H1 (cell line): ENCODE data around the gene CHD9NB. TPM values are rescaled to one million over a fixed set of nuclear protein-coding genes. Genes with fewer than 3 reads are reported as not detected.

Source experiments
- KDM4A ChIP-seq: IDR thresholded peaks from one replicate; pipeline ENCODE4 v1.7.1; 2012; ENCODE audit warnings: low read depth, mild to moderate bottlenecking, moderate library complexity, low read length, inconsistent platforms; ENCODE audit not compliant: severe bottlenecking
- polyA plus RNA-seq, 7 experiments: library from polyadenylated mRNA; depleted of rRNA in 3 of 7; stranded (reverse) in 5 of 7; unstranded in 2 of 7; fragments of >200 nt in 5 of 7; fragments of 200-250 nt in 2 of 7; gene quantifications; 1 replicate in 5 of 7; 2 replicates in 1 of 7; 4 replicates in 1 of 7; pipeline versions ENCODE4 v1.2.1 to v1.2.3, GENCODE V29; 2011 to 2013; ENCODE audit warnings: missing spikeins in 2 of 7, mixed read lengths in 2 of 7
- total RNA-seq: library from RNA; stranded (reverse); fragmentation: NEBNext Ultra II Directional; extraction: Animal tissue kit (Norgen Biotek cat#: 25700); gene quantifications from 2 replicates; pipeline ENCODE4 v1.2.1, GENCODE V29; 2021

CHD9NB gene
- total and polyA plus RNA-seq, 2 of the 8 experiments (the other 6 are each of a cell fraction or from before 2014, with no cell fraction given), result 4.5 to 5.9 TPM

DNA sequence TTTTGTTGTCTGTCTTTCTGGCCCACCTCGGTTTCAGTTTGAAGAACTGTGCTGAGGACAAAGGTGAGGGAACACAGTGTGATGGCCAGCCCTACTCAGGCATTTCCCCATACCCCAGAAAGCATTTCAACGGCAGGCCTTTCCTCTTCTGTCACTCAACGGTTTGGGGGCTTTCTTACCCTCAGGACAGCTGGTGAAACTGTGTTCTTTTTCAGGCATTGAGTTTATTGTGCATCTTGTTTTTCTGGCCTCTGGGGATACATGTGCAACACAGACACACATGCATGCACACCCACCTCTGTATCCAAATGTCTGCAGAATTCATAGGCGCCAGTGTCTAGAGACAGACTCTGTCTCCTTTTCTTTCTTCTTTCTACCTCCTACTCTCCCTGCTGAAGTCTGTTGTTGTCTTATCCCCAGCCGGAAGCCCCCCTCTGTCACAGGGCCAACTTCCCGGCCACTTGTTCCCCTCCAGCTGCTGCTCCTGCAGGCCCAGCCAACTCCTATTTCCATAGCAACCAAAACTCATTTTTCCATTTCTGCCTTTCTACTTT is 19.1 kb upstream of the CHD9NB start (continued):
- TF ChIP-seq KDM4A, result no peak
